Liver (tissue), 9 donors: ENCODE data around the gene OCA2. TPM values are rescaled to one million over a fixed set of nuclear protein-coding genes. Genes with fewer than 3 reads are reported as not detected.

Experiments
- DNase-seq: peaks from one replicate; pipeline ENCODE4 v3.0.0-alpha.2; 2017; ENCODE audit warnings: low spot score
- H3K27ac ChIP-seq, 2 donors: one replicate each; pipeline ENCODE4 v1.7.0; 2013; ENCODE audit warnings: inconsistent platforms in 2 of 2, low read length in 2 of 2, control low read depth in 1 of 2, low read depth in 1 of 2, mild to moderate bottlenecking in 1 of 2
- H3K27me3 ChIP-seq, 4 donors: one replicate each; pipeline versions ENCODE4 v1.6.1 to v1.7.0; 2013; ENCODE audit warnings: low read length in 3 of 4, inconsistent platforms in 1 of 4, mild to moderate bottlenecking in 1 of 4, moderate library complexity in 1 of 4; ENCODE audit not compliant: control insufficient read depth in 4 of 4, insufficient read depth in 4 of 4
- H3K36me3 ChIP-seq, 4 donors: one replicate each; pipeline versions ENCODE4 v1.6.1 to v1.7.0; 2013; ENCODE audit warnings: low read length in 3 of 4, mild to moderate bottlenecking in 3 of 4, low read depth in 1 of 4, moderate library complexity in 1 of 4; ENCODE audit not compliant: control insufficient read depth in 4 of 4, insufficient read depth in 3 of 4
- H3K4me1 ChIP-seq, 4 donors: one replicate each; pipeline versions ENCODE4 v1.6.1 to v1.7.0; 2013; ENCODE audit warnings: low read length in 3 of 4, mild to moderate bottlenecking in 3 of 4, moderate library complexity in 1 of 4; ENCODE audit not compliant: control insufficient read depth in 4 of 4, insufficient read depth in 4 of 4
- H3K4me3 ChIP-seq, 3 donors: one replicate each; pipeline versions ENCODE4 v1.6.1 to v1.7.0; 2013; ENCODE audit warnings: low read length in 3 of 3, control low read depth in 1 of 3, low read depth in 1 of 3, mild to moderate bottlenecking in 1 of 3
- H3K9ac ChIP-seq, 2 donors: one replicate each; pipeline ENCODE4 v1.7.0; 2013; ENCODE audit warnings: low read length in 2 of 2, mild to moderate bottlenecking in 2 of 2, moderate library complexity in 2 of 2, control low read depth in 1 of 2, low read depth in 1 of 2
- H3K9me3 ChIP-seq, 4 donors: one replicate each; pipeline versions ENCODE4 v1.6.1 to v1.7.0; 2013; ENCODE audit warnings: low read length in 3 of 4; ENCODE audit not compliant: control insufficient read depth in 4 of 4
- ATF3 ChIP-seq: IDR thresholded peaks from 2 replicates; pipeline ENCODE4 v1.6.1; 2016; ENCODE audit warnings: antibody characterized with exemption
- CTCF ChIP-seq: fragments of 150-350 bp; IDR thresholded peaks from 2 replicates; pipeline ENCODE4 v1.5.1; 2017; ENCODE audit warnings: improper control_type of control experiment, low read depth, low read length; ENCODE audit not compliant: missing input control
- EGR1 ChIP-seq, 2 donors: IDR thresholded peaks; 2 replicates each; pipeline ENCODE4 v1.6.1; 2016 to 2018; ENCODE audit warnings: antibody characterized with exemption in 2 of 2, low read depth in 2 of 2
- FOXA1 ChIP-seq: IDR thresholded peaks from 2 replicates; pipeline ENCODE4 v1.6.1; 2016; ENCODE audit warnings: antibody characterized with exemption
- FOXA2 ChIP-seq: IDR thresholded peaks from 2 replicates; pipeline ENCODE4 v1.6.1; 2016; ENCODE audit warnings: antibody characterized with exemption
- GABPA ChIP-seq, 2 donors: IDR thresholded peaks in 1 of 2; conservative IDR thresholded peaks in 1 of 2; 2 replicates each; pipeline ENCODE4 v1.6.1; 2016; ENCODE audit warnings: antibody characterized with exemption in 2 of 2, mild to moderate bottlenecking in 1 of 2, moderate library complexity in 1 of 2
- HNF4A ChIP-seq, 2 donors: conservative IDR thresholded peaks; 2 replicates each; pipeline ENCODE4 v1.6.1; 2016; ENCODE audit warnings: antibody characterized with exemption in 2 of 2, mild to moderate bottlenecking in 2 of 2
- HNF4G ChIP-seq: IDR thresholded peaks from 2 replicates; pipeline ENCODE4 v1.6.1; 2016; ENCODE audit warnings: antibody characterized with exemption
- JUND ChIP-seq, 2 donors: IDR thresholded peaks; 2 replicates each; pipeline ENCODE4 v1.6.1; 2016; ENCODE audit warnings: antibody characterized with exemption in 2 of 2
- MAX ChIP-seq: IDR thresholded peaks from 2 replicates; pipeline ENCODE4 v1.6.1; 2016; ENCODE audit warnings: antibody characterized with exemption
- NR2F2 ChIP-seq: IDR thresholded peaks from 2 replicates; pipeline ENCODE4 v1.6.1; 2016; ENCODE audit warnings: antibody characterized with exemption
- RAD21 ChIP-seq, 2 donors: IDR thresholded peaks; 2 replicates each; pipeline ENCODE4 v1.6.1; 2016; ENCODE audit warnings: antibody characterized with exemption in 2 of 2, mild to moderate bottlenecking in 2 of 2
- REST ChIP-seq: IDR thresholded peaks from 2 replicates; pipeline ENCODE4 v1.6.1; 2016; ENCODE audit warnings: antibody characterized with exemption, mild to moderate bottlenecking
- RXRA ChIP-seq, 2 donors: IDR thresholded peaks; 2 replicates each; pipeline ENCODE4 v1.6.1; 2017 to 2018; ENCODE audit warnings: antibody characterized with exemption in 2 of 2, mild to moderate bottlenecking in 1 of 2
- TAF1 ChIP-seq: conservative IDR thresholded peaks from 2 replicates; pipeline ENCODE4 v1.6.1; 2016; ENCODE audit warnings: antibody characterized with exemption, mild to moderate bottlenecking
- YY1 ChIP-seq: IDR thresholded peaks from 2 replicates; pipeline ENCODE4 v1.6.1; 2016; ENCODE audit warnings: antibody characterized with exemption, mild to moderate bottlenecking
- ZBTB33 ChIP-seq: IDR thresholded peaks from 2 replicates; pipeline ENCODE4 v1.6.1; 2016; ENCODE audit warnings: antibody characterized with exemption
- WGBS: extraction: QIAGEN DNeasy Blood & Tissue Kit; methylation state at CpG from one replicate; pipeline ENCODE4 v1.1.7; 2013; 5-methylcytosine and 5-hydroxymethylcytosine counted together
- polyA plus RNA-seq, 2 donors: library from polyadenylated mRNA; stranded (reverse) in 1 of 2; unstranded in 1 of 2; fragments of 200-250 nt in 1 of 2; fragments of >200 nt in 1 of 2; fragmentation: Nextera tagmentation in 1 of 2; extraction: Ambion mirVana in 1 of 2; gene quantifications; one replicate each; pipeline versions ENCODE4 v1.2.1 to v1.2.3, GENCODE V29; 2013 to 2015
- total RNA-seq, 2 donors: library from RNA; depleted of rRNA; stranded (reverse); fragments of >200 nt; gene quantifications; one replicate each; pipeline ENCODE4 v1.2.3, GENCODE V29; 2014
- donor health status: healthy.
- donor health status: healthy.
- donor health status: healthy.
- donor health status: healthy.
- donor health status: healthy.

The OCA2 gene
- total and polyA plus RNA-seq, 4 donors: 0.02 to 0.56 (median 0.15) TPM

GRCh38 chr15:27820722-27821121, 278.4 kb downstream of the OCA2 start (continued):
- TF ChIP-seq ZBTB33 (no peak), JUND (IDR thresholded peaks at IDR 0.05) (no peak), YY1 (no peak)

- Histone ChIP-seq H3K9ac (no peak overlapping the region), H3K4me3 (no peak overlapping the region), H3K27ac (no peak overlapping the region), H3K9me3 (peaks cover 3 to 7% (median 4%) of the 10 kb centered on the region in 4 donors), H3K27me3 (no peaks in the 10 kb centered on the region), H3K36me3 (no peaks in the 10 kb centered on the region), H3K4me1 (no peaks in the 10 kb centered on the region)
- WGBS: 70% methylated on average over 7 of the region's 7 CpGs
- no peak for DNase-seq
- no peak for TF ChIP-seq RXRA (IDR thresholded peaks at IDR 0.05)
- no peak for TF ChIP-seq NR2F2
- no peak for TF ChIP-seq MAX
- no peak for TF ChIP-seq ZBTB33
- TF ChIP-seq YY1: no peak
- no peak for TF ChIP-seq HNF4G
- no peak for TF ChIP-seq RAD21 (IDR thresholded peaks at IDR 0.05)
- TF ChIP-seq ATF3: no peak
- TF ChIP-seq TAF1: no peak
Measured at GRCh38 chr15:27820232-27820631, 278.9 kb downstream of the OCA2 start.

- Histone ChIP-seq H3K36me3 (no peaks in the 10 kb centered on the region), H3K9me3 (peaks cover 3 to 7% (median 4%) of the 10 kb centered on the region in 4 donors), H3K27ac (no peak overlapping the region), H3K27me3 (no peaks in the 10 kb centered on the region), H3K4me1 (no peaks in the 10 kb centered on the region), H3K9ac (no peak overlapping the region), H3K4me3 (no peak overlapping the region)
- DNase-seq: no peak
- 77% methylated on average over 3 of the region's 3 CpGs for WGBS
- TF ChIP-seq FOXA1: no peak
- TF ChIP-seq RXRA (IDR thresholded peaks at IDR 0.05): no peak
- TF ChIP-seq ATF3: no peak
- no peak for TF ChIP-seq MAX
- TF ChIP-seq RAD21 (IDR thresholded peaks at IDR 0.05): no peak
- TF ChIP-seq TAF1: no peak
- no peak for TF ChIP-seq HNF4A (conservative IDR thresholded peaks at IDR 0.05)
- no peak for TF ChIP-seq EGR1 (IDR thresholded peaks at IDR 0.05; ENCODE audit: low read depth in 2 of 2)
- no peak for TF ChIP-seq GABPA (IDR thresholded peaks at IDR 0.05 in 1 of 2, conservative IDR thresholded peaks at IDR 0.05 in 1 of 2)
- no peak for TF ChIP-seq FOXA2
- TF ChIP-seq HNF4G: no peak
- no peak for TF ChIP-seq NR2F2
- TF ChIP-seq CTCF: no peak
- no peak for TF ChIP-seq REST
- no peak for TF ChIP-seq ZBTB33
- TF ChIP-seq JUND (IDR thresholded peaks at IDR 0.05): no peak
Measured at GRCh38 chr15:27817258-27817657, 281.9 kb downstream of the OCA2 start.
